WTC11 (cell line): ENCODE results near the gene FGD2. TPM values are rescaled to one million over a fixed set of nuclear protein-coding genes. Genes with fewer than 3 reads are reported as not detected.
A peak's percentile ranks its signal among the peaks of the same experiment; 100 is the strongest.

ENCODE experiments used
- ATAC-seq: fragments of 200-7000 bp; cut with Tn5 transposase; 2 replicates; pipeline ENCODE4 v1.10.0; 2021; ENCODE audit warnings: mild to moderate bottlenecking, moderate library complexity
- CTCF ChIA-PET: fragments of 300-600 bp; sonication (Branson Sonifier 250); formaldehyde crosslinking; loops from one replicate; lab custom pipeline; 2021; ENCODE audit warnings: antibody characterized with exemption; lab: Charles Lee
- POLR2A ChIA-PET: fragments of 350-600 bp; sonication (Branson Sonifier 250); formaldehyde crosslinking; loops from one replicate; lab custom pipeline; 2021; ENCODE audit warnings: antibody characterized with exemption; lab: Charles Lee
- DNase-seq: peaks from one replicate; pipeline ENCODE4 v3.0.0; 2021; ENCODE audit warnings: low spot score
- H3K27ac Mint-ChIP-seq: 2 replicates; pipeline ENCODE4 v1.8.0; 2021; ENCODE audit warnings: mixed read lengths
- H3K27me3 Mint-ChIP-seq: 2 replicates; pipeline ENCODE4 v1.8.0; 2021; ENCODE audit warnings: low read depth, mild to moderate bottlenecking, moderate library complexity, mixed read lengths
- H3K36me3 Mint-ChIP-seq: 2 replicates; pipeline ENCODE4 v1.8.0; 2021; ENCODE audit warnings: mixed read lengths
- H3K4me1 Mint-ChIP-seq: 2 replicates; pipeline ENCODE4 v1.8.0; 2022; ENCODE audit warnings: mixed read lengths
- H3K4me3 Mint-ChIP-seq: 2 replicates; pipeline ENCODE4 v1.8.0; 2021; ENCODE audit warnings: mild to moderate bottlenecking, moderate library complexity, mixed read lengths
- H3K9me3 Mint-ChIP-seq: 2 replicates; pipeline ENCODE4 v1.8.0; 2021; ENCODE audit warnings: mixed read lengths
- ELF4 ChIP-seq: sonication (generic); formaldehyde crosslinking; IDR thresholded peaks from 2 replicates; pipeline ENCODE4 v1.8.1; 2022; ENCODE audit warnings: low read depth, mild to moderate bottlenecking, moderate library complexity, missing genetic modification reagents
- EMX1 ChIP-seq: fragments of 250-450 bp; sonication (Bioruptor Pico); IDR thresholded peaks from 2 replicates; pipeline ENCODE4 v1.8.0; 2021; ENCODE audit warnings: mild to moderate bottlenecking
- ETV6 ChIP-seq: sonication (generic); formaldehyde crosslinking; IDR thresholded peaks from 2 replicates; pipeline ENCODE4 v1.8.1; 2022; ENCODE audit warnings: mild to moderate bottlenecking, missing genetic modification reagents
- GTF2I ChIP-seq: fragments of 250-450 bp; sonication (Bioruptor Pico); conservative IDR thresholded peaks from 2 replicates; pipeline ENCODE4 v1.4.0; 2021; ENCODE audit warnings: mild to moderate bottlenecking
- MXD4 ChIP-seq: fragments of 250-450 bp; sonication (Bioruptor Pico); IDR thresholded peaks from 2 replicates; pipeline ENCODE4 v1.8.0; 2021; ENCODE audit warnings: mild to moderate bottlenecking, moderate library complexity, borderline replicate concordance
- NFYB ChIP-seq: sonication (generic); formaldehyde crosslinking; conservative IDR thresholded peaks from 2 replicates; pipeline ENCODE4 v1.8.0; 2022; ENCODE audit warnings: low read depth, missing genetic modification reagents
- NR3C1 ChIP-seq: sonication (generic); formaldehyde crosslinking; conservative IDR thresholded peaks from 2 replicates; pipeline ENCODE4 v1.8.1; 2023; ENCODE audit warnings: low read depth, mild to moderate bottlenecking, missing genetic modification reagents
- TCF7 ChIP-seq: sonication (generic); formaldehyde crosslinking; IDR thresholded peaks from 2 replicates; pipeline ENCODE4 v1.8.0; 2022; ENCODE audit warnings: mild to moderate bottlenecking, low read depth, missing genetic modification reagents, moderate library complexity
- TEAD1 ChIP-seq: sonication (generic); formaldehyde crosslinking; IDR thresholded peaks from 2 replicates; pipeline ENCODE4 v1.8.0; 2022; ENCODE audit warnings: mild to moderate bottlenecking, missing genetic modification reagents
- TP53 ChIP-seq: sonication (generic); formaldehyde crosslinking; IDR thresholded peaks from 2 replicates; pipeline ENCODE4 v1.8.1; 2023; ENCODE audit warnings: mild to moderate bottlenecking, missing genetic modification reagents
- ZNF232 ChIP-seq: sonication (generic); formaldehyde crosslinking; IDR thresholded peaks from 2 replicates; pipeline ENCODE4 v1.8.0; 2022; ENCODE audit warnings: mild to moderate bottlenecking, missing genetic modification reagents
- total RNA-seq: library from RNA; stranded (reverse); gene quantifications from 3 replicates; pipeline ENCODE4 v1.2.3, GENCODE V29; 2021
- TF ChIP-seq, protein P1 (sequence below): sonication (generic); formaldehyde crosslinking; IDR thresholded peaks from 2 replicates; pipeline ENCODE4 v1.8.0; 2022; ENCODE audit warnings: mild to moderate bottlenecking, missing genetic modification reagents
- TF ChIP-seq, protein P2 (sequence below): sonication (generic); formaldehyde crosslinking; IDR thresholded peaks from 2 replicates; pipeline ENCODE4 v1.8.0; 2022; ENCODE audit warnings: mild to moderate bottlenecking, missing genetic modification reagents
- TF ChIP-seq, protein P3 (sequence below): sonication (generic); formaldehyde crosslinking; IDR thresholded peaks from 2 replicates; pipeline ENCODE4 v1.8.1; 2022; ENCODE audit warnings: mild to moderate bottlenecking, missing genetic modification reagents, moderate library complexity, borderline replicate concordance
- TF ChIP-seq, protein P4 (sequence below): sonication (generic); formaldehyde crosslinking; IDR thresholded peaks from 2 replicates; pipeline ENCODE4 v1.8.0; 2023; ENCODE audit warnings: missing genetic modification reagents
- TF ChIP-seq, protein P5 (sequence below): sonication (generic); formaldehyde crosslinking; IDR thresholded peaks from 2 replicates; pipeline ENCODE4 v1.8.1; 2023; ENCODE audit warnings: mild to moderate bottlenecking, moderate library complexity, missing genetic modification reagents
- TF ChIP-seq, protein P6 (sequence below): fragments of 200-600 bp; IDR thresholded peaks from 2 replicates; pipeline ENCODE4 v1.8.0; 2022; ENCODE audit warnings: antibody characterized with exemption
- TF ChIP-seq, protein P7 (sequence below): sonication (generic); formaldehyde crosslinking; IDR thresholded peaks from 2 replicates; pipeline ENCODE4 v1.8.0; 2022; ENCODE audit warnings: missing genetic modification reagents

FGD2 gene
- total RNA-seq, 1 experiment from 2014 or later: 0.31 TPM

DNA sequence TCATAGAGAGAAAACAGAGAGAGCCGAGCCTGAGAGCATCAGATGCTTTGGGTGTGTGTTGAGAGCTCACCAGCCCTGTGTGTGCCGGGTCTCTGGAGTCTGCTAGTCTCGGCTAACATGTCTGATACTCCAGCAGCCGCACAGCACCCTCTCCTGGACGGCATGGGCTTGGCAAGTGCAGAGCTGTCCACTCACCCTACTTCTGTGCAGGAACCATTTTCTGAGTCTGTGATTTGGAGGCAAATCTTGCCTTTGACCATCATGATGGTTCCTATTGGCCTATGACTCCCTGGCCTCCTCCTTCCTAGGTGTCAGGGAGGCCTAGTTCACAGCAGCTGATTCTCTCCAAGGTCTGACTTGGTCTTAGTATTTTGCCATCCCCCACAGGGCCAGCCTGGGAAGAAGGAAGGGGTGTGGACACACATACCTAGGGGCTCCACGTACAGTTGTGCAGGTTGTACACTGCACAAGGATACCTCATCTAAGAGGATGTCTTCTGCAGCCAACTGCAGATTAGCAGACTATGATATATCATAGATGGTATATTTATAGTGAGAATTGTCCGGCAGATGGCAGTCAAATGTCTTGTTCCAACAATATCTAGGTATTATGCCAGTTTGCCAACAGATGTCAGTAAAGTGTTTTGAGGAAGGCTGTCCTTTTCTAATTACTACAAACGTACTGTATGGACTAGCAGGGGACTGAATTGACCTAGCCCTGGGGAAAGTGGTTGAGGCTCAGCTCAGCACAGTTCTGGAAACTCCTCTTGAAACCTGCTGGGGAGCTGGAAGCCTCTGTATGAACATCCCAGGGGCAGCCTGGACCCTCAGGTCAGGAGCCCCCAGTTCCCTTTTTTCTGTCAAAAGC, 13.0 kb downstream of the FGD2 start:
- Mint-ChIP-seq H3K4me1 (peaks cover 25% of the 10 kb centered on the region), H3K9me3 (no peaks in the 10 kb centered on the region), H3K27me3 (no peaks in the 10 kb centered on the region), H3K36me3 (no peaks in the 10 kb centered on the region), H3K4me3 (no peak overlapping the region), H3K27ac (no peak overlapping the region; the same call in 1 of the 2 replicates)
- DNase-seq (peak; percentile 95), ATAC-seq (peak; percentile 90)
- TF ChIP-seq MXD4 (CRISPR knock-in tag) (no peak), NR3C1 (CRISPR knock-in tag) (no peak), EMX1 (CRISPR knock-in tag) (no peak), ELF4 (CRISPR knock-in tag) (no peak), TCF7 (CRISPR knock-in tag) (no peak), NFYB (CRISPR knock-in tag) (no peak), GTF2I (CRISPR knock-in tag) (peak; percentile 60; the same call in 1 of the 2 replicates), TEAD1 (CRISPR knock-in tag) (peak; percentile 57; the same call in 1 of the 2 replicates), ZNF232 (CRISPR knock-in tag) (no peak), TP53 (no peak), ETV6 (CRISPR knock-in tag) (0 out of 2 replicates have a peak, but pooled peaks have one; percentile 29)
- TF ChIP-seq, protein P1, sequence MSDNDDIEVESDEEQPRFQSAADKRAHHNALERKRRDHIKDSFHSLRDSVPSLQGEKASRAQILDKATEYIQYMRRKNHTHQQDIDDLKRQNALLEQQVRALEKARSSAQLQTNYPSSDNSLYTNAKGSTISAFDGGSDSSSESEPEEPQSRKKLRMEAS (CRISPR knock-in tag): 0 out of 2 replicates have a peak, but pooled peaks have one; percentile 39
- TF ChIP-seq, protein P2, sequence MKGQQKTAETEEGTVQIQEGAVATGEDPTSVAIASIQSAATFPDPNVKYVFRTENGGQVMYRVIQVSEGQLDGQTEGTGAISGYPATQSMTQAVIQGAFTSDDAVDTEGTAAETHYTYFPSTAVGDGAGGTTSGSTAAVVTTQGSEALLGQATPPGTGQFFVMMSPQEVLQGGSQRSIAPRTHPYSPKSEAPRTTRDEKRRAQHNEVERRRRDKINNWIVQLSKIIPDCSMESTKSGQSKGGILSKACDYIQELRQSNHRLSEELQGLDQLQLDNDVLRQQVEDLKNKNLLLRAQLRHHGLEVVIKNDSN: 0 out of 2 replicates have a peak, but pooled peaks have one; percentile 27
- TF ChIP-seq, protein P3, sequence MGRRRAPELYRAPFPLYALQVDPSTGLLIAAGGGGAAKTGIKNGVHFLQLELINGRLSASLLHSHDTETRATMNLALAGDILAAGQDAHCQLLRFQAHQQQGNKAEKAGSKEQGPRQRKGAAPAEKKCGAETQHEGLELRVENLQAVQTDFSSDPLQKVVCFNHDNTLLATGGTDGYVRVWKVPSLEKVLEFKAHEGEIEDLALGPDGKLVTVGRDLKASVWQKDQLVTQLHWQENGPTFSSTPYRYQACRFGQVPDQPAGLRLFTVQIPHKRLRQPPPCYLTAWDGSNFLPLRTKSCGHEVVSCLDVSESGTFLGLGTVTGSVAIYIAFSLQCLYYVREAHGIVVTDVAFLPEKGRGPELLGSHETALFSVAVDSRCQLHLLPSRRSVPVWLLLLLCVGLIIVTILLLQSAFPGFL (CRISPR knock-in tag): no peak
- TF ChIP-seq, protein P4, sequence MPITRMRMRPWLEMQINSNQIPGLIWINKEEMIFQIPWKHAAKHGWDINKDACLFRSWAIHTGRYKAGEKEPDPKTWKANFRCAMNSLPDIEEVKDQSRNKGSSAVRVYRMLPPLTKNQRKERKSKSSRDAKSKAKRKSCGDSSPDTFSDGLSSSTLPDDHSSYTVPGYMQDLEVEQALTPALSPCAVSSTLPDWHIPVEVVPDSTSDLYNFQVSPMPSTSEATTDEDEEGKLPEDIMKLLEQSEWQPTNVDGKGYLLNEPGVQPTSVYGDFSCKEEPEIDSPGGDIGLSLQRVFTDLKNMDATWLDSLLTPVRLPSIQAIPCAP (CRISPR knock-in tag): no peak
- TF ChIP-seq, protein P5, sequence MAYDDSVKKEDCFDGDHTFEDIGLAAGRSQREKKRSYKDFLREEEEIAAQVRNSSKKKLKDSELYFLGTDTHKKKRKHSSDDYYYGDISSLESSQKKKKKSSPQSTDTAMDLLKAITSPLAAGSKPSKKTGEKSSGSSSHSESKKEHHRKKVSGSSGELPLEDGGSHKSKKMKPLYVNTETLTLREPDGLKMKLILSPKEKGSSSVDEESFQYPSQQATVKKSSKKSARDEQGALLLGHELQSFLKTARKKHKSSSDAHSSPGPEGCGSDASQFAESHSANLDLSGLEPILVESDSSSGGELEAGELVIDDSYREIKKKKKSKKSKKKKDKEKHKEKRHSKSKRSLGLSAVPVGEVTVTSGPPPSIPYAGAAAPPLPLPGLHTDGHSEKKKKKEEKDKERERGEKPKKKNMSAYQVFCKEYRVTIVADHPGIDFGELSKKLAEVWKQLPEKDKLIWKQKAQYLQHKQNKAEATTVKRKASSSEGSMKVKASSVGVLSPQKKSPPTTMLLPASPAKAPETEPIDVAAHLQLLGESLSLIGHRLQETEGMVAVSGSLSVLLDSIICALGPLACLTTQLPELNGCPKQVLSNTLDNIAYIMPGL (CRISPR knock-in tag): 0 out of 2 replicates have a peak, but pooled peaks have one; percentile 7
- TF ChIP-seq, protein P6, sequence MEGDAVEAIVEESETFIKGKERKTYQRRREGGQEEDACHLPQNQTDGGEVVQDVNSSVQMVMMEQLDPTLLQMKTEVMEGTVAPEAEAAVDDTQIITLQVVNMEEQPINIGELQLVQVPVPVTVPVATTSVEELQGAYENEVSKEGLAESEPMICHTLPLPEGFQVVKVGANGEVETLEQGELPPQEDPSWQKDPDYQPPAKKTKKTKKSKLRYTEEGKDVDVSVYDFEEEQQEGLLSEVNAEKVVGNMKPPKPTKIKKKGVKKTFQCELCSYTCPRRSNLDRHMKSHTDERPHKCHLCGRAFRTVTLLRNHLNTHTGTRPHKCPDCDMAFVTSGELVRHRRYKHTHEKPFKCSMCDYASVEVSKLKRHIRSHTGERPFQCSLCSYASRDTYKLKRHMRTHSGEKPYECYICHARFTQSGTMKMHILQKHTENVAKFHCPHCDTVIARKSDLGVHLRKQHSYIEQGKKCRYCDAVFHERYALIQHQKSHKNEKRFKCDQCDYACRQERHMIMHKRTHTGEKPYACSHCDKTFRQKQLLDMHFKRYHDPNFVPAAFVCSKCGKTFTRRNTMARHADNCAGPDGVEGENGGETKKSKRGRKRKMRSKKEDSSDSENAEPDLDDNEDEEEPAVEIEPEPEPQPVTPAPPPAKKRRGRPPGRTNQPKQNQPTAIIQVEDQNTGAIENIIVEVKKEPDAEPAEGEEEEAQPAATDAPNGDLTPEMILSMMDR: peak; percentile 78
- POLR2A ChIA-PET: interaction anchor here (0.6 to 1.3 kb wide), 7 partner anchors 12 to 123 kb away, joined by 3 to 7 read pairs (median 5); partner anchors contain the start of genes FGD2 and MTCH1
- CTCF ChIA-PET: interaction anchor here (0.6 to 15.6 kb wide), 98 partner anchors 9 to 403 kb away, joined by 3 to 537 read pairs (median 6); partner anchors contain the start of genes C6orf89, FGD2, MTCH1 and PI16

DNA sequence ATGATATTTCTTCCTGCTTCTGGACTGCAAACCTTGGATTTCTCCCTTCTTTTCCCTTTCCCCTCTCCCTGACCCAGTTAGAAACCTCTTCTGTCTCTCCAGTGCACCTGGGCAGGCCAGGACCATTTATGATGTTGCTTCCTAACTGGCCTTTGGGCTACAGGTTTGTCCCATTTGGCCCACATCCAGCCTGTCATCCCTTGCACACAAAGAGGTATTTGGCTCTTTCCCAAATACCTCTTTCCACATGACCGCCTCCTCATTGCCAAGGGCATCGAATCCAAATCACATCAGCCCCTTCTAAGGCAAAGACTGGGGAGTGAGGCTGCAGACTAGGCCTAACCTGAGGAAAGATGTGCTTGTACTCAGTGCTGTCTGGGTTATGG, 13.6 kb downstream of the FGD2 start:
- Mint-ChIP-seq H3K27ac (no peak overlapping the region; the same call in 1 of the 2 replicates), H3K4me3 (no peak overlapping the region), H3K27me3 (no peaks in the 10 kb centered on the region), H3K36me3 (no peaks in the 10 kb centered on the region), H3K9me3 (no peaks in the 10 kb centered on the region), H3K4me1 (peaks cover 23% of the 10 kb centered on the region)
- DNase-seq: no peak
- ATAC-seq: no peak
- CTCF ChIA-PET: interaction anchor here (0.6 to 15.6 kb wide), 31 partner anchors 9 to 331 kb away, joined by 3 to 537 read pairs (median 9); partner anchors contain the start of genes C6orf89, FGD2, PIM1 and PPIL1
- TF ChIP-seq, protein P7, sequence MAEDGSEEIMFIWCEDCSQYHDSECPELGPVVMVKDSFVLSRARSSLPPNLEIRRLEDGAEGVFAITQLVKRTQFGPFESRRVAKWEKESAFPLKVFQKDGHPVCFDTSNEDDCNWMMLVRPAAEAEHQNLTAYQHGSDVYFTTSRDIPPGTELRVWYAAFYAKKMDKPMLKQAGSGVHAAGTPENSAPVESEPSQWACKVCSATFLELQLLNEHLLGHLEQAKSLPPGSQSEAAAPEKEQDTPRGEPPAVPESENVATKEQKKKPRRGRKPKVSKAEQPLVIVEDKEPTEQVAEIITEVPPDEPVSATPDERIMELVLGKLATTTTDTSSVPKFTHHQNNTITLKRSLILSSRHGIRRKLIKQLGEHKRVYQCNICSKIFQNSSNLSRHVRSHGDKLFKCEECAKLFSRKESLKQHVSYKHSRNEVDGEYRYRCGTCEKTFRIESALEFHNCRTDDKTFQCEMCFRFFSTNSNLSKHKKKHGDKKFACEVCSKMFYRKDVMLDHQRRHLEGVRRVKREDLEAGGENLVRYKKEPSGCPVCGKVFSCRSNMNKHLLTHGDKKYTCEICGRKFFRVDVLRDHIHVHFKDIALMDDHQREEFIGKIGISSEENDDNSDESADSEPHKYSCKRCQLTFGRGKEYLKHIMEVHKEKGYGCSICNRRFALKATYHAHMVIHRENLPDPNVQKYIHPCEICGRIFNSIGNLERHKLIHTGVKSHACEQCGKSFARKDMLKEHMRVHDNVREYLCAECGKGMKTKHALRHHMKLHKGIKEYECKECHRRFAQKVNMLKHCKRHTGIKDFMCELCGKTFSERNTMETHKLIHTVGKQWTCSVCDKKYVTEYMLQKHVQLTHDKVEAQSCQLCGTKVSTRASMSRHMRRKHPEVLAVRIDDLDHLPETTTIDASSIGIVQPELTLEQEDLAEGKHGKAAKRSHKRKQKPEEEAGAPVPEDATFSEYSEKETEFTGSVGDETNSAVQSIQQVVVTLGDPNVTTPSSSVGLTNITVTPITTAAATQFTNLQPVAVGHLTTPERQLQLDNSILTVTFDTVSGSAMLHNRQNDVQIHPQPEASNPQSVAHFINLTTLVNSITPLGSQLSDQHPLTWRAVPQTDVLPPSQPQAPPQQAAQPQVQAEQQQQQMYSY (CRISPR knock-in tag): no peak
- POLR2A ChIA-PET: no interaction called here
